NCI-H82 treated with DMSO at 0.1 percent for 48 hours (cell line): Measurements from ENCODE around the gene SIGMAR1.

Experiments used
- DNase-seq: peaks from one replicate; lab custom pipeline; 2025; ENCODE audit not compliant: unreplicated experiment; lab: John Stamatoyannopoulos, UW

SIGMAR1 gene

GRCh38 chr9:34606190-34606589, 31.4 kb downstream of the SIGMAR1 start:
- no peak for DNase-seq

- DNase-seq = peak; percentile 43
Measured at GRCh38 chr9:34603610-34604231, 33.9 kb downstream of the SIGMAR1 start.

- no peak for DNase-seq
Measured at GRCh38 chr9:34601937-34602573, 35.5 kb downstream of the SIGMAR1 start.

- DNase-seq = no peak
Measured at GRCh38 chr9:34600908-34601307, 36.7 kb downstream of the SIGMAR1 start.

- DNase-seq = no peak
Measured at GRCh38 chr9:34599546-34599945, 38.0 kb downstream of the SIGMAR1 start.

- DNase-seq = no peak
Measured at GRCh38 chr9:34594177-34594576, 43.4 kb downstream of the SIGMAR1 start.

GRCh38 chr9:34592895-34593601, 44.5 kb downstream of the SIGMAR1 start:
- no peak for DNase-seq

- DNase-seq = no peak
Measured at GRCh38 chr9:34591917-34592866, 45.4 kb downstream of the SIGMAR1 start.

GRCh38 chr9:34591248-34591916, 46.2 kb downstream of the SIGMAR1 start:
- DNase-seq = peak; percentile 8

- DNase-seq = no peak
Measured at GRCh38 chr9:34590381-34591247, 47.0 kb downstream of the SIGMAR1 start.

- DNase-seq = peak; percentile 18
Measured at GRCh38 chr9:34589636-34590380, 47.8 kb downstream of the SIGMAR1 start, which contains the start of gene CNTFR. Gene CNTFR, minus strand, starts transcription at chr9:34589724. Its CDS starts 20,743 bp downstream, at chr9:34568981.

GRCh38 chr9:34588671-34589635, 48.6 kb downstream of the SIGMAR1 start:
- no peak for DNase-seq

- DNase-seq = no peak
Measured at GRCh38 chr9:34587271-34587670, 50.3 kb downstream of the SIGMAR1 start.

- no peak for DNase-seq
Measured at GRCh38 chr9:34585946-34586669, 51.5 kb downstream of the SIGMAR1 start.

- no peak for DNase-seq
Measured at GRCh38 chr9:34584970-34585369, 52.6 kb downstream of the SIGMAR1 start.
